Parathyroid adenoma (tissue), 2 donors: ENCODE measurements around the gene BTNL9.
"Not testable (repeated sequence)": the region's sequence is repeated elsewhere in the genome, so short reads cannot be mapped to it uniquely, and the experiment has no call there.

Experiments
- H2AFZ ChIP-seq: fragments of 300-600 bp; sonication (generic); one replicate; pipeline ENCODE4 v1.7.0; 2017; ENCODE audit warnings: antibody characterized with exemption, mild to moderate bottlenecking
- H3K27ac ChIP-seq: fragments of 300-600 bp; sonication (generic); one replicate; pipeline ENCODE4 v1.7.0; 2017
- H3K27me3 ChIP-seq: fragments of 300-600 bp; sonication (generic); one replicate; pipeline ENCODE4 v1.7.0; 2017; ENCODE audit warnings: low read length; ENCODE audit not compliant: control insufficient read depth, insufficient read depth
- H3K36me3 ChIP-seq: fragments of 300-600 bp; sonication (generic); one replicate; pipeline ENCODE4 v1.7.0; 2017; ENCODE audit warnings: low read length; ENCODE audit not compliant: control insufficient read depth, insufficient read depth
- H3K4me1 ChIP-seq: fragments of 300-600 bp; sonication (generic); one replicate; pipeline ENCODE4 v1.7.0; 2017; ENCODE audit warnings: control low read depth
- H3K4me2 ChIP-seq: fragments of 300-600 bp; sonication (generic); one replicate; pipeline ENCODE4 v1.7.0; 2017; ENCODE audit warnings: low read length
- H3K4me3 ChIP-seq: fragments of 300-600 bp; sonication (generic); one replicate; pipeline ENCODE4 v1.7.0; 2017; ENCODE audit warnings: low read depth, low read length
- H3K79me2 ChIP-seq: fragments of 300-600 bp; sonication (generic); one replicate; pipeline ENCODE4 v1.7.0; 2017; ENCODE audit warnings: control low read depth
- H3K9ac ChIP-seq: fragments of 300-600 bp; sonication (generic); one replicate; pipeline ENCODE4 v1.7.0; 2017; ENCODE audit warnings: mild to moderate bottlenecking
- H3K9me3 ChIP-seq: fragments of 300-600 bp; sonication (generic); one replicate; pipeline ENCODE4 v1.7.0; 2017; ENCODE audit warnings: low read length; ENCODE audit not compliant: control insufficient read depth
- CTCF ChIP-seq: fragments of 300-600 bp; sonication (generic); IDR thresholded peaks from one replicate; pipeline ENCODE4 v1.7.0; 2017; ENCODE audit warnings: antibody characterized with exemption, mild to moderate bottlenecking
- donor health status: primary hyperparathyroidism.

The BTNL9 gene

GRCh38 chr5:181017448-181017847 lies 22.6 kb upstream of the BTNL9 start:
- not testable (repeated sequence) for H3K36me3 ChIP-seq, H3K9me3 ChIP-seq, H3K79me2 ChIP-seq, H3K4me1 ChIP-seq, H3K27ac ChIP-seq, H3K27me3 ChIP-seq, H2AFZ ChIP-seq, H3K9ac ChIP-seq, H3K4me2 ChIP-seq, H3K4me3 ChIP-seq

GRCh38 chr5:181020688-181021087 lies 19.4 kb upstream of the BTNL9 start:
- Histone ChIP-seq H3K4me3 (no peak overlapping the region), H3K27me3 (no peaks in the 10 kb centered on the region)
- no peak for TF ChIP-seq CTCF

GRCh38 chr5:181024245-181025064 lies 15.6 kb upstream of the BTNL9 start:
- Histone ChIP-seq H3K9ac (no peak overlapping the region), H3K36me3 (no peaks in the 10 kb centered on the region), H3K9me3 (no peaks in the 10 kb centered on the region), H3K79me2 (no peaks in the 10 kb centered on the region), H3K4me1 (no peaks in the 10 kb centered on the region), H3K4me3 (no peak overlapping the region), H3K4me2 (no peak overlapping the region), H3K27me3 (no peaks in the 10 kb centered on the region), H3K27ac (no peak overlapping the region), H2AFZ (no peak overlapping the region)
- no peak for TF ChIP-seq CTCF

More at GRCh38 chr5:181020688-181021087, 19.4 kb upstream of the BTNL9 start:
- no peaks in the 10 kb centered on the region for H3K9me3 ChIP-seq
- H3K4me1 ChIP-seq: no peaks in the 10 kb centered on the region
- H3K36me3 ChIP-seq: no peaks in the 10 kb centered on the region
- H2AFZ ChIP-seq: no peak overlapping the region
- no peak overlapping the region for H3K4me2 ChIP-seq
- H3K79me2 ChIP-seq: no peaks in the 10 kb centered on the region
- no peak overlapping the region for H3K9ac ChIP-seq
- H3K27ac ChIP-seq: no peak overlapping the region

- Histone ChIP-seq H3K4me1 (no peaks in the 10 kb centered on the region), H3K36me3 (no peaks in the 10 kb centered on the region), H3K9ac (no peak overlapping the region), H3K27ac (no peak overlapping the region), H3K27me3 (no peaks in the 10 kb centered on the region), H3K9me3 (no peaks in the 10 kb centered on the region), H3K79me2 (no peaks in the 10 kb centered on the region), H2AFZ (no peak overlapping the region), H3K4me2 (no peak overlapping the region), H3K4me3 (no peak overlapping the region)
- TF ChIP-seq CTCF: no peak
Measured at GRCh38 chr5:181027452-181028031, 12.5 kb upstream of the BTNL9 start.

GRCh38 chr5:181028032-181028819 lies 11.8 kb upstream of the BTNL9 start:
- no peaks in the 10 kb centered on the region for H3K27me3 ChIP-seq
- no peaks in the 10 kb centered on the region for H3K4me1 ChIP-seq
- no peak overlapping the region for H3K4me2 ChIP-seq
- H3K9ac ChIP-seq: no peak overlapping the region
- H2AFZ ChIP-seq: no peak overlapping the region
- no peak overlapping the region for H3K27ac ChIP-seq
- no peaks in the 10 kb centered on the region for H3K36me3 ChIP-seq
- H3K79me2 ChIP-seq: no peaks in the 10 kb centered on the region
- no peak for TF ChIP-seq CTCF
- no peak overlapping the region for H3K4me3 ChIP-seq
- H3K9me3 ChIP-seq: no peaks in the 10 kb centered on the region
